ENCODE measurements around the gene POM121.
"Not testable (repeated sequence)": the region's sequence is repeated elsewhere in the genome, so short reads cannot be mapped to it uniquely, and the experiment has no call there.

GRCh38 chr7:72928216-72928615 is 3.3 kb downstream of the POM121 start:
- TF ChIP-seq TAF1 (IDR thresholded peaks at IDR 0.05; ENCODE audit: borderline replicate concordance, low read depth, low read length); POLR2A (IDR thresholded peaks at IDR 0.05; ENCODE audit: low read depth, low read length): not testable (repeated sequence)

Data from GM12892 (cell line).